ENCODE results near the gene HMOX1.

HMOX1 gene

GRCh38 chr22:35350539-35351503 is 30.1 kb upstream of the HMOX1 start:
- peak; percentile 71 to 80 for DNase-seq

GRCh38 chr22:35352214-35353111 is 28.4 kb upstream of the HMOX1 start:
- DNase-seq, result peak; percentile 91 to 95

- peak; percentile 68 to 70 for DNase-seq
These were observed 27.6 kb upstream of the HMOX1 start for GRCh38 chr22:35353318-35353717.

- DNase-seq, result no peak
These were observed 26.8 kb upstream of the HMOX1 start for GRCh38 chr22:35354068-35354467.

GRCh38 chr22:35357883-35358621 is 22.8 kb upstream of the HMOX1 start:
- DNase-seq, result no peak

GRCh38 chr22:35359380-35360065 is 21.4 kb upstream of the HMOX1 start:
- no peak for DNase-seq

GRCh38 chr22:35361001-35361558 is 19.8 kb upstream of the HMOX1 start:
- no peak for DNase-seq

GRCh38 chr22:35363566-35364086 is 17.3 kb upstream of the HMOX1 start:
- DNase-seq, result no peak

GRCh38 chr22:35364230-35364629 is 16.7 kb upstream of the HMOX1 start:
- DNase-seq, result peak; percentile 82 to 92

- DNase-seq, result peak; percentile 65 to 75
These were observed 13.5 kb upstream of the HMOX1 start for GRCh38 chr22:35367331-35367886.

GRCh38 chr22:35368386-35368785 is 12.5 kb upstream of the HMOX1 start:
- DNase-seq, result no peak

GRCh38 chr22:35369996-35370395 is 10.9 kb upstream of the HMOX1 start:
- DNase-seq, result no peak

GRCh38 chr22:35373781-35374180 is 7.1 kb upstream of the HMOX1 start:
- no peak for DNase-seq

GRCh38 chr22:35375031-35375430 is 5.9 kb upstream of the HMOX1 start:
- DNase-seq, result peak; percentile 66 to 84

- no peak for DNase-seq
These were observed 5.4 kb upstream of the HMOX1 start for GRCh38 chr22:35375526-35375925.

GRCh38 chr22:35376728-35377472 is 4.0 kb upstream of the HMOX1 start:
- DNase-seq, result peak; percentile 99

- peak; percentile 38 to 58 for DNase-seq
These were observed 3.2 kb upstream of the HMOX1 start for GRCh38 chr22:35377735-35378134.

GRCh38 chr22:35378621-35379020 is 2.3 kb upstream of the HMOX1 start:
- no peak for DNase-seq

GRCh38 chr22:35379146-35379993 is 1.5 kb upstream of the HMOX1 start:
- DNase-seq, result no peak
